ENCODE data around the gene CAVIN1. TPM values are rescaled to one million over a fixed set of nuclear protein-coding genes. Genes with fewer than 3 reads are reported as not detected.

The CAVIN1 gene, protein sequence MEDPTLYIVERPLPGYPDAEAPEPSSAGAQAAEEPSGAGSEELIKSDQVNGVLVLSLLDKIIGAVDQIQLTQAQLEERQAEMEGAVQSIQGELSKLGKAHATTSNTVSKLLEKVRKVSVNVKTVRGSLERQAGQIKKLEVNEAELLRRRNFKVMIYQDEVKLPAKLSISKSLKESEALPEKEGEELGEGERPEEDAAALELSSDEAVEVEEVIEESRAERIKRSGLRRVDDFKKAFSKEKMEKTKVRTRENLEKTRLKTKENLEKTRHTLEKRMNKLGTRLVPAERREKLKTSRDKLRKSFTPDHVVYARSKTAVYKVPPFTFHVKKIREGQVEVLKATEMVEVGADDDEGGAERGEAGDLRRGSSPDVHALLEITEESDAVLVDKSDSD
- 97.4 and 146 TPM in 2 replicates for total RNA-seq

DNA sequence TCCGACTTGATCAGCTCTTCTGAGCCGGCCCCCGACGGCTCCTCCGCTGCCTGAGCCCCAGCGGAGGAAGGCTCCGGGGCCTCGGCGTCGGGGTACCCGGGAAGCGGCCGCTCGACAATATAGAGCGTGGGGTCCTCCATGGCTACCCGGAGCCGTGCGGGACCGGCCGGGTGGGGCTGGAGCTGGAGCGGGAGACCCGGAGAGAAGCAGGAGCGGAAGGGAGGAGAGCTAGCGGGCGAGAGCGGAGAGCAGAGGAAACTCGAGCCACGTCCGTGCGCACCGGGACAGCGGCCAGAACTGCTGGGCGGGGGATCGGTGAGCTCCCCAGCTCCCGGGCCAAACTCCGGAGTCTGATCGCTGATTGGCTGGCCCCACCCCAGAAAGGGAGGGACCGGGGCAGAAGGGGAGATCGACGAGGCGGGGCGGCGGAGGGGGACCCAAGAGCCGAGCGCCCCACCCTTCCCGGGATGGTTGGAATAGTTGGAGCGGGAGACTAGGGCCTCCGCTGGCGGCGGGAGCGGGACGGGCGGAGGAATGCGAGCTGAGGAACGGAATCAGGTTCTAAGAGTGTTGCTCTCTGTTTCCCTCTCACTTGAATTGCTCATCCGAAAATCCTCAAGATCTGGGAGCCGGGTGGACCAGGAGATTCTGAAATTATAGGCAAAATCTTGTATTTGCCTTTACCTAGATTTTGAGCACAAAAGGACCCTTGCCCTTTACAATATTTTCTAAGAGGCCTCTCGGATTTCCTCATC lies at the start of gene CAVIN1:
Gene CAVIN1 (minus strand): TSS at position 299 of the 755 bp plus-strand sequence. CDS start 159 bp downstream, at position 140.

DNA sequence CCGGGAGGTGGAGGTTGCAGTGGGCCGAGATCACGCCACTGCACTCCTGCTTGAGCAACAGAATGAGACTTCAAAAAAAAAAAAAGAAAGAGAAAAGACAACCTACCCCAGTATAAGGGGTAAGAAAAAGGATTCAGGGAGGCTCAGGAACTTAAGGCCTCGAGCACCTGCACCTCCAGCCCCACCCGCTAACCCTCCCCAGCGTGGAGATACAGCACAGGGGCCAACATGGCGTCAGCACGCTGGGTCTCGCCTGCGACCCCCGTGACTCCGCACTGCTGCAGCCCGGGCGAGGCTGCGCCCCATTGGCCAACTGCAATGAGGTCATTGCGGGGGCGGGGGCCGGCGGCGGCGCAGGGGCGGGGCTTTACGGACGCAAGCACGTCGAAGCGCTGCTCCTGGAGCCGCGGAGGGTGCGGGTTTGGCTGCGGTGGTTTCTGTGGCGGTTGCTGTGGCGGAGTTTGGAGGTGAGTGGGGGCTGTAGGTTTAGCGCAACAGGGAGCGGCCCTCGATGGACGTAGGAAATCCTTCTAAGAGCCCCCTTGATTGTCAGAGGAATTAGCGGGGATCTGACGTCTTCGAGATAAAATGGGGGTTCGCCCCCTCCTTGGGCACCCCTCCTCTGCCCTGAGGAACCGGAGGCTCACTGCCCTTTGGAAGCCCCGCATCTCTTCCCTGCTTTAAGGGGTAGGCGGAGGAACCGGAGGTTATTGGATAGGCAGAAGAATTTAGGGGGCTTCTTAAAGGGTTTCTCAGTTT lies 35.6 kb upstream of the CAVIN1 start, which contains the start of gene ATP6V0A1:
Gene ATP6V0A1 (plus strand): TSS at position 382 of the 759 bp plus-strand sequence. CDS start 2,017 bp downstream, outside the sequence.

DNA sequence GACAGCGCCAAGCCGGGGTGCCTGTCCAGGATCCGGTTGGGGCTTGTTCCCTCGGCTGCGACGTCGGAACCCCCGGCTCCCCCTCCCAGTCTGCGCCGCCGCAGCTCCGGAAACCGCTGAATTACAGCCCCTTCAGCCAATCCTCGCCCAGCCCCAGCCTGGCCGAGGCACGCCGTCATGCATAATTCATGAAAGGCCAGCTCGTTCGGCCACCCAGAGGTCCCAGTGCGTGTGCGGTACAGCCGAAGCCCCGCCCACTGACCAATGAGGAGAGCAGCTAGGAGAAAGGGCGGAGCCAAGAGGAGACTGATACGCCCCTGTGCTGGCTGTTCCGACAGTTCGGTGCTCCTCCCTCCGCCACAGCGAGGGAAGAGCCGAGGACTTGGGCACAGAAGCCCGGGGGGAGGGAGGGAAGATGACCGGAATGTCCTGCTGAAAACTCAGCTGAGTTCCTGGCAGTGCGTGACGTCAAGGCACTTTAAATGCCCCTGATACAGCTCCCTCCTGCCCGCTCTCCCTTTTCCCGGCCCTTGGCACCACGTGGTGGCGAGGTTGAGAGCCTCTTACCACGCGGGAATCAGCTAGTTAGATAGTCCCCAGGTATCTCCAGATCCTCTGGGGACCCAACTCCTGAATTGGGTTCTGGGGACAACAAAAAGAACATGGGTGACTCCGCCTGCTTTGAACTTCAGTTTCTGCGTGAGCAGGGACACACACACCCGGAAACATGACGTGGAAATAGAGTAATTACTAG lies 34.5 kb downstream of the CAVIN1 start, which contains the start of gene STAT3:
Gene STAT3 (minus strand): TSS at position 62 of the 754 bp plus-strand sequence. CDS start 39,926 bp downstream, outside the sequence.

Other genes with a start within 250 kb of the CAVIN1 start
- gene KCNH4, start 242.1 kb downstream of the CAVIN1 start, total RNA-seq, result not detected in 2 replicates
- gene HCRT, start 237.8 kb downstream of the CAVIN1 start, total RNA-seq, result not detected in 2 replicates
- gene GHDC, start 228.8 kb downstream of the CAVIN1 start, total RNA-seq, result 3.8 and 11.4 TPM in 2 replicates
- gene STAT5B, start 146.9 kb downstream of the CAVIN1 start, total RNA-seq, result 14.0 and 18.5 TPM in 2 replicates
- 0.68 and 3.7 TPM in 2 replicates for gene STAT5A, start 134.8 kb downstream of the CAVIN1 start, total RNA-seq
- gene STAT3, start 34.8 kb downstream of the CAVIN1 start, total RNA-seq, result 59.5 and 169 TPM in 2 replicates
- gene ATP6V0A1, start 35.6 kb upstream of the CAVIN1 start, total RNA-seq, result 24.9 and 59.1 TPM in 2 replicates
- gene NAGLU, start 113.0 kb upstream of the CAVIN1 start, total RNA-seq, result 11.6 and 13.5 TPM in 2 replicates
- 2.7 and 3.4 TPM in 2 replicates for gene HSD17B1, start 129.7 kb upstream of the CAVIN1 start, total RNA-seq
- 18.5 and 39.4 TPM in 2 replicates for gene COASY, start 138.9 kb upstream of the CAVIN1 start, total RNA-seq
- gene MLX, start 143.8 kb upstream of the CAVIN1 start, total RNA-seq, result 34.9 and 38.1 TPM in 2 replicates
- 1.4 and 1.9 TPM in 2 replicates for gene PSMC3IP, start 154.5 kb upstream of the CAVIN1 start, total RNA-seq
- 77.7 and 78.3 TPM in 2 replicates for gene RETREG3, start 186.1 kb upstream of the CAVIN1 start, total RNA-seq
- 11.3 and 27.1 TPM in 2 replicates for gene TUBG1, start 186.4 kb upstream of the CAVIN1 start, total RNA-seq
- gene TUBG2, start 236.0 kb upstream of the CAVIN1 start, total RNA-seq, result 3.4 and 5.3 TPM in 2 replicates